OCI-LY3 (cell line): ENCODE measurements around the gene CTNND2.
"Not testable (repeated sequence)": the region's sequence is repeated elsewhere in the genome, so short reads cannot be mapped to it uniquely, and the experiment has no call there.

Experiments
- H2AFZ ChIP-seq: fragments of 200-600, 300-600 bp; shearing (Covaris generic); 2 replicates; pipeline ENCODE4 v1.6.0; 2014; ENCODE audit warnings: antibody characterized with exemption, low read depth, low read length
- H3K27ac ChIP-seq: fragments of 200-600, 300-600 bp; sonication (generic); 2 replicates; pipeline ENCODE4 v1.5.1; 2014; ENCODE audit warnings: mild to moderate bottlenecking, low read length, moderate library complexity, mixed read lengths
- H3K27me3 ChIP-seq: fragments of 200-600, 300-600 bp; sonication (generic); 2 replicates; pipeline ENCODE4 v1.6.1; 2014; ENCODE audit warnings: low read depth, low read length, mixed read lengths
- H3K36me3 ChIP-seq: fragments of 200-600, 300-600 bp; sonication (generic); replicated peaks from 2 replicates; pipeline ENCODE3; 2014; ENCODE audit warnings: low read depth, low read length, mixed read lengths
- H3K4me1 ChIP-seq: fragments of 300-600, 200-600 bp; sonication (generic); 2 replicates; pipeline ENCODE4 v1.6.1; 2014; ENCODE audit warnings: low read length, mixed read lengths
- H3K4me2 ChIP-seq: fragments of 200-600, 300-600 bp; sonication (generic); 2 replicates; pipeline ENCODE4 v1.6.1; 2014; ENCODE audit warnings: low read length, mixed read lengths
- H3K4me3 ChIP-seq: fragments of 300-600, 200-600 bp; sonication (generic); 2 replicates; pipeline ENCODE4 v1.5.1; 2014; ENCODE audit warnings: antibody characterized with exemption, mild to moderate bottlenecking, low read length, moderate library complexity
- H3K79me2 ChIP-seq: fragments of 300-600, 200-600 bp; shearing (Covaris generic); 2 replicates; pipeline ENCODE4 v1.6.1; 2014; ENCODE audit warnings: mild to moderate bottlenecking, low read length, mixed read lengths
- H3K9ac ChIP-seq: fragments of 300-600, 200-600 bp; shearing (Covaris generic); 2 replicates; pipeline ENCODE4 v1.6.0; 2014; ENCODE audit warnings: mild to moderate bottlenecking, low read length, moderate library complexity
- H3K9me3 ChIP-seq: fragments of 200-600, 300-600 bp; shearing (Covaris generic); 2 replicates; pipeline ENCODE4 v1.6.1; 2014; ENCODE audit warnings: low read length, mixed read lengths; ENCODE audit not compliant: insufficient read depth
- H4K20me1 ChIP-seq: fragments of 200-600, 300-600 bp; sonication (generic); 2 replicates; pipeline ENCODE4 v1.6.1; 2016; ENCODE audit warnings: low read length, mixed read lengths; ENCODE audit not compliant: insufficient read depth
- CTCF ChIP-seq: fragments of 200-600, 300-600 bp; sonication (generic); IDR thresholded peaks from 2 replicates; pipeline ENCODE4 v1.5.1; 2014; ENCODE audit warnings: antibody characterized with exemption, low read length, low read depth
- EZH2phosphoT487 ChIP-seq: fragments of 200-600 bp; shearing (Covaris generic); IDR thresholded peaks from 2 replicates; pipeline ENCODE4 v1.6.1; 2018; ENCODE audit warnings: antibody characterized with exemption, mixed run types, low read depth

CTNND2 gene

GRCh38 chr5:11319836-11320580 is 584.2 kb downstream of the CTNND2 start:
- Histone ChIP-seq H2AFZ (no peak overlapping the region), H3K4me3 (no peak overlapping the region), H3K36me3 (no peaks in the 10 kb centered on the region), H3K4me1 (no peaks in the 10 kb centered on the region), H3K4me2 (no peak overlapping the region), H3K9me3 (no peaks in the 10 kb centered on the region), H3K27me3 (no peaks in the 10 kb centered on the region), H4K20me1 (no peaks in the 10 kb centered on the region), H3K27ac (no peak overlapping the region), H3K9ac (no peak overlapping the region), H3K79me2 (no peaks in the 10 kb centered on the region)
- TF ChIP-seq EZH2phosphoT487, result no peak
- no peak for TF ChIP-seq CTCF

- not testable (repeated sequence) for H3K27ac ChIP-seq
Measured at GRCh38 chr5:11313694-11314093, 590.6 kb downstream of the CTNND2 start.

GRCh38 chr5:11311731-11312130 is 592.5 kb downstream of the CTNND2 start:
- TF ChIP-seq EZH2phosphoT487, result no peak
- TF ChIP-seq CTCF, result no peak
- H3K4me2 ChIP-seq, result no peak overlapping the region
- no peak overlapping the region for H3K4me3 ChIP-seq

More at GRCh38 chr5:11313694-11314093, 590.6 kb downstream of the CTNND2 start:
- H3K36me3 ChIP-seq, H4K20me1 ChIP-seq, H3K4me3 ChIP-seq, H3K4me2 ChIP-seq, H3K4me1 ChIP-seq, H3K9ac ChIP-seq, H3K27me3 ChIP-seq, H3K79me2 ChIP-seq, H3K9me3 ChIP-seq, H2AFZ ChIP-seq: not testable (repeated sequence)

GRCh38 chr5:11311272-11311671 is 593.0 kb downstream of the CTNND2 start:
- no peaks in the 10 kb centered on the region for H3K9me3 ChIP-seq
- no peak overlapping the region for H2AFZ ChIP-seq
- no peak overlapping the region for H3K27ac ChIP-seq
- H3K27me3 ChIP-seq, result no peaks in the 10 kb centered on the region
- no peak overlapping the region for H3K4me2 ChIP-seq
- no peaks in the 10 kb centered on the region for H3K79me2 ChIP-seq
- no peak overlapping the region for H3K9ac ChIP-seq
- no peaks in the 10 kb centered on the region for H3K4me1 ChIP-seq
- no peak overlapping the region for H3K4me3 ChIP-seq
- no peaks in the 10 kb centered on the region for H4K20me1 ChIP-seq
- H3K36me3 ChIP-seq, result no peaks in the 10 kb centered on the region
- no peak for TF ChIP-seq EZH2phosphoT487
- no peak for TF ChIP-seq CTCF

More at GRCh38 chr5:11311731-11312130, 592.5 kb downstream of the CTNND2 start:
- H3K27me3 ChIP-seq, result no peaks in the 10 kb centered on the region
- no peak overlapping the region for H3K27ac ChIP-seq
- no peak overlapping the region for H3K9ac ChIP-seq
- no peak overlapping the region for H2AFZ ChIP-seq
- no peaks in the 10 kb centered on the region for H4K20me1 ChIP-seq
- no peaks in the 10 kb centered on the region for H3K9me3 ChIP-seq
- H3K4me1 ChIP-seq, result no peaks in the 10 kb centered on the region
- no peaks in the 10 kb centered on the region for H3K79me2 ChIP-seq
- H3K36me3 ChIP-seq, result no peaks in the 10 kb centered on the region

- Histone ChIP-seq H3K4me3 (no peak overlapping the region), H4K20me1 (no peaks in the 10 kb centered on the region), H2AFZ (no peak overlapping the region), H3K36me3 (no peaks in the 10 kb centered on the region), H3K27me3 (no peaks in the 10 kb centered on the region), H3K9ac (no peak overlapping the region), H3K4me2 (no peak overlapping the region), H3K27ac (no peak overlapping the region), H3K4me1 (no peaks in the 10 kb centered on the region), H3K79me2 (no peaks in the 10 kb centered on the region), H3K9me3 (no peaks in the 10 kb centered on the region)
- TF ChIP-seq EZH2phosphoT487 (no peak), CTCF (no peak)
Measured at GRCh38 chr5:11310158-11310557, 594.1 kb downstream of the CTNND2 start.
